NCI-H2107 treated with DMSO at 0.1 percent for 48 hours (cell line): Measurements from ENCODE around the gene CHRNA4.

Source experiments
- DNase-seq: peaks from one replicate; lab custom pipeline; 2025; ENCODE audit not compliant: unreplicated experiment; lab: John Stamatoyannopoulos, UW

CHRNA4 gene

GRCh38 chr20:63360850-63361518, at the start of gene CHRNA4:
TSS of gene CHRNA4 (minus strand) at chr20:63361349. CDS start at chr20:63361165, 184 bp downstream.
- no peak for DNase-seq

DNA sequence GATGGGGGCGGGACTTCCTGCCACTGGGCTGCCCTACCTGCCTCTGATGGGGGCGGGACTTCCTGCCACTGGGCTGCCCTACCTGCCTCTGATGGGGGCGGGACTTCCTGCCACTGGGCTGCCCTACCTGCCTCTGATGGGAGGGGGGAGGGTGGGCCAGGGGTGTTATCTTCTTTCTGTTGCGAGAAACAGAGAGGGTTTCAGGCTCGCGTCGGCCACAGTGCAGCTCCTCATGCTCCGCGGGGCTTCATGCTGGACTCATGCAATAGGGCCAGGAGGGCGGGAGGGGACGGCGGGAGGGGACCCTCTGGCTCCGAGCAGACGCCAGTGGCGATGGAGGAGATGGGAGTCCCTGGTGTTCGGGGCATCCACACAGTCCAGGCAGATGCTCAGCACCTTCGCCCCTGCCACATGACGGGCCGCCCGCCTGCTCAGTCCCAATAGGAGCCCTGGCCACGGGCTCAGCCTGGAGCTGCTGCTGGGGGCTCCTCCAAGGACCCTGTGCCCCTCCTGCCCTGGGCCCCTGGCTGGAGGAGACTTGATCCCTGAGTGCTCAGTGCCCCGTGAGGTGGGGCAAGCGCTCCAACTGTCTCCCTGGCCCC, 48.8 kb upstream of the CHRNA4 start:
- no peak for DNase-seq

GRCh38 chr20:63409066-63409833, 48.1 kb upstream of the CHRNA4 start:
- DNase-seq, result no peak

- DNase-seq, result no peak
Measured at GRCh38 chr20:63408684-63409046, 47.5 kb upstream of the CHRNA4 start.

- no peak for DNase-seq
Measured at GRCh38 chr20:63407928-63408683, 47.0 kb upstream of the CHRNA4 start.

DNA sequence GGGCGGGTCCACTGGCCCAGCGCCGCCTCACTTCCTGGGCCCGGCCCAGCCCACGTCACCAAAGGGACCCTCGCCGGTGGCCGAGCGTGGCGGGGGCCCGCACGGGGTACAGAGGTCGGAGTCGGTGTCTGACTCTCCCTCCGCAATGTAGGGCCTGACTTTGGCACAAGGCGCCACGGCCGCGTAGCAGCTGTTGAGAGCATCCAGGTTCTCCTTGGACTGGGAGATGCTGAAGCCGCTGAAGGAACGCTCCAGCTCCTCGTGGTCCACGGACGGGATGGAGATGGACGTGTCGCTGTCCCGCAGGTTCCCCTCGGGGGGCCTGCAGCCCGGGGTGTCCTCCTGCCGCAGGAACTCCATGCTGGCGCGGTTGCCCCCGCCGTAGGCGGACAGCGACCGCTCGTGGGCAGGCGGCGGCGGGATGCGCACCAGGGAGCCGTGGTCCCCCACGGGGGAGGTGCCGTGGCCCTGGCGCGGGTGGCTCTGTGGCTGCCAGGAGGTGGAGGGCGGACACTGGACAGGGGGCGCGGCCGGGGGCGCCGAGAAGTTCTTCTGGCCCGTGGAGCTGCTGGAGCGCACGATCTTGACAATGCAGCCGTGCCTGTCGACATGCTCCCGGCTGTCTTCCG, 45.6 kb upstream of the CHRNA4 start:
- no peak for DNase-seq

- DNase-seq, result no peak
Measured at GRCh38 chr20:63406011-63406410, 44.9 kb upstream of the CHRNA4 start.

DNA sequence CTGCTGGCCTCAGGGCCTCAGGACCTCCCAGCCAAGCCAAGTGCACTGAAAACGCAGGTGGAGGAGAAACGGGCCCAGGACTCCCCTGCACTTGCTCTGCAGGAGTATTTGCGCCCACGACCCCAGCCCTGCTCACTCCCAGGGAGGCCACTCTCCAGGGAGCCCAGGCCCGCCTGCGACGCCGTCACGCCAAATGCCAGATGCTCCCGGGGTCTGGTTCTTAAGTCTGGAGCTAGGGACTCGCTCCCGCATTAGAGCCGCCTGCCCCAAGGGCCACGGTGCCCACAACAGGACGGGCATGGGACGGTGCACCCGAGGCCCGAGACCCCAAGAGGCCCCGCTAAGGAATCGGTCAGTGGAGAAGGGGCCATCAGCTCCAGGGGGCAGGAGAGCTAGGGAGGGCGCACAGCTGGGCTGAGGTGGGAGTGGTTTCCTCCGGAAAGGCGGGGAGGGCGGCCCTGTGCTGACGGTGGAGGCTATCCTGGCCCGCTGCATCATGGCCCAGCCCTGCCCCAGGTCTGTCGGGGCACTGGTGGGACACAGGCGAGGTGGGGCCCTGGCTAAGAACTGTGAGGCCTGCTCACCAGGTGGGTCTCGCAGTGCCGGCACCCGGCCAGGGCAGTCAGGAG, 44.1 kb upstream of the CHRNA4 start:
- DNase-seq, result no peak

DNA sequence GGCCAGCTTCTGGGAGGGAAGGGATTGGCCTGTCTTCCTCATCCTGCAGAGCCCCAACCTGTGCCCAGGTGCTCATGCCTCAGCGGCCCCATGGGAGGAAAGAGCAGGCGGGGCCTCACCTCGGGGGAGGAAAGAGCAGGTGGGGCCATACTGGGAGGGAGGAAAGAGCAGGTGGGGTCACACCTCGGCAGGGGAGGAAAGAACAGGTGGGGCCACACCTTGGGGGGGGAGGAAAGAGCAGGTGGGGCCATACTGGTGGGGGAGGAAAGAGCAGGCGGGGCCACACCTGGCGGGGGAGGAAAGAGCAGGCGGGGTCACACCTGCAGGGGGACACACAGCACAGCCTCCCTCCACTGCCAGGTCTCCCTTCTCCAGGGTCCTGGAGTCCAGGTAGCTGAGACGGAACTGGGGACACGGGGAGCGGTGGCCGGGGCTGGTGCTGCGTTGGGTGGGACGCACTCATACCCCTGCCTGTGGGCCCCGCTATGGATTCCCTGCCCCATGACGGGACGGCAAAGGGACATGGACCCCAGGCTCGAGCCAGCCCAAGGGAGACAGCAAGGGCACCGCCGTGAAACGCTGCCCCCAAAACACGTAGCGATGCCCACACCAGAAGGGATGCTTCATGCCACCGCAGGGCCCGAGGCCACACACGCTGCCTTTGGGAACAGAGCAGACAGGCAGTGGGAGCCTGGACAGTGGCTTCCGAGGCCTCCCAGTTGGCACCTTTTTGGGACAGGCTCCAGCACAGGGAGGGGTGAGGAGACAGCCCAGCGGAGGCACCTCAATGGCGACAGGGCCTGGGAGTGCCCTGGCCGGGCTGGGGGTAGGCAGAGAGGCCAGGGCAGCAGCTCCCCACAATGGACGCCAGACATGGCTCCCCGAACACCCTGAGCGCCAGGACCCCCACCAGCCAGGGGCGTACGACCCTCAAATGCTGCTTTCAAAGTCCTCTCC, 43.3 kb upstream of the CHRNA4 start:
- peak; percentile 53 for DNase-seq

GRCh38 chr20:63403403-63404105, 42.4 kb upstream of the CHRNA4 start:
- no peak for DNase-seq

- no peak for DNase-seq
Measured at GRCh38 chr20:63402860-63403220, 41.7 kb upstream of the CHRNA4 start.

- DNase-seq, result no peak
Measured at GRCh38 chr20:63402181-63402859, 41.2 kb upstream of the CHRNA4 start.

GRCh38 chr20:63401384-63402110, 40.4 kb upstream of the CHRNA4 start:
- no peak for DNase-seq

DNA sequence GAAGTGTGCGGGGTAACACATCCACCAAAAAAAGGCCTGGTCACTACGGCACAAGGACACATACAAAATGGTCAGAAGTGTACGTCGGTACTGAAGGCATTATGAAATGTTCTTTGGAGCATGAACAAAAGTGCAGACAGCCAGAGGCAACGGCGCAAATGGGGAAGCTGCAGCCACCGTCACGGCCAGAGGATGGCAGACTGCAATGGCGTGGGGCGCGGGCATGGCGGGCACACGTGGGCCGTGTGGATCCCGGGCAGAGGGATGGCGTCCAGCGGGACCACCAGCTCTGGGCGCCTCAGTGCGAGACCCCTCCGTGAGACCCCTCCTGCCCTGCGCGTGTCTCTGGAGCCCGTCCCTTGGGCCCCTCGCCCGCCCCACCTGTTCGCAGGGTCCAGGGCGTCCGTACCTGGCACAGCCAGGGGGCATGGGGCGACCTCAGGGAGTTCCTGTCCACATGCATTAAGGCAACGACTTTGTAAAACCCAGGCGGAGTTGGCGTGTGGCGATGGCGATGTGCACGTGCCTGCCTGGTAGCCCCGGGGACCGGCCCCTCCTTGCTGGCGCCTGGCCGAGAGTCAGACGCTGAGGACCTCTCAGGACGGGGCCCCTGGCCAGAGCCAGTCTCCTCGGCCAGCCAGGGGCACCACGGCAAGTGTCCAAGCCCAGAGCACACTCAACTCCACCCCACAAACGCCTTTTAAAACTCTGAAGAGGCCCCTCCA, 39.5 kb upstream of the CHRNA4 start:
- no peak for DNase-seq

DNA sequence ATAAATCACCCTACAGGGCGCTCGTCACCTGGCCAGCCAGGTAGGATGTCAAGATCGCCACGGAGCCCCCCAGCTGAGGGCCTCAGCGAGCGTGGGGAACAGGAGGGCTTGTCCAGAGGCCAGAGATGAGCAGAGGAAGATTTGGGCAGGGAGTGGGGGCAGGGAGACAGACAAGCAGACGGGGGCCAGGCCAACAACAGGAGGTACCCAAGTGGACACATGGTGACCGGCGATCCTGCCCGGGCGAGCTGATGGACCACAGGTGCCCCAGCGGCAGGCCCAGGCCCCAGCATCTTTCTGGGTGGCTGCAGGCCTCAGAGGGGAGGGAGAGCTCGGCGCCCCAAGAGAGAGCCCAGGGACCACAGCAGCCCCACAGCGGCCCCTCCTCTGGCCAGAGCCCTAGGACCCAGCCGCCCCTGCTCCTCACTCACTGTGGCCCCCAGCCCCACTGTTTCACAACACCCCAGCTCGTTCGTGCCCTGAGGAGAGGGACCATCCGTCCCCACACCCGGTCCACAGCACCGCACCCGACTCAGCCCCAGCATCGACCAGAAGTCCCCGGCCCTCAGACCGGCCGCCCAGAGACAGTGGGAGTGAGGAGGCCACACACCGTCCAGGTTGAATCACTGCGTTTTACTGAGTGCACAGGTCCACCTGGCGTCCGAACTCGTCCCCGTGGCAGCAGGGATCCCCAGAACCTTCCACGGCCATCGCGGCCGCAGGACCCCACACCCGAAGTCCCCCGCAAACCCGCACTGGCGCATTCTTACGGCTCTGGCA, 38.6 kb upstream of the CHRNA4 start:
- DNase-seq, result no peak
